GM13976 (cell line): Measurements from ENCODE around the gene ADAMTS4.

Experiments
- DNase-seq: peaks from one replicate; pipeline ENCODE4 v3.0.0; 2012; ENCODE audit warnings: low spot score
- CTCF ChIP-seq: IDR thresholded peaks from 2 replicates; pipeline ENCODE4 v1.5.1; 2012; ENCODE audit warnings: borderline replicate concordance, mild to moderate bottlenecking; ENCODE audit not compliant: insufficient read depth; ENCODE audit errors: extremely low read depth, missing control alignments, control extremely low read depth
- in situ Hi-C: fragments of 300-500 bp; cut with MboI; formaldehyde crosslinking; loops from one replicate; pipeline ENCODE4 v1.12.0; 2022; ENCODE audit warnings: low sequenced_read_pairs, mixed read lengths, inconsistent platforms; ENCODE audit not compliant: unreplicated experiment

Gene ADAMTS4

GRCh38 chr1:161171191-161171590, 27.7 kb downstream of the ADAMTS4 start:
- no peak for DNase-seq
- TF ChIP-seq CTCF: no peak
- in situ Hi-C loops: no loop called here

GRCh38 chr1:161168906-161169305, 29.9 kb downstream of the ADAMTS4 start:
- in situ Hi-C loops: no loop called here
- no peak for DNase-seq
- no peak for TF ChIP-seq CTCF

- in situ Hi-C loops: no loop called here
- no peak for DNase-seq
Observed at GRCh38 chr1:161166669-161167548, 31.9 kb downstream of the ADAMTS4 start.

GRCh38 chr1:161165742-161166668, 32.8 kb downstream of the ADAMTS4 start, which contains the start of gene PPOX:
Gene PPOX (plus strand): TSS chr1:161166426. CDS start chr1:161166848, 422 bp downstream.
- in situ Hi-C loops: no loop called here
- DNase-seq: peak; percentile 93
- peak; percentile 44 for TF ChIP-seq CTCF

More at GRCh38 chr1:161166669-161167548, 31.9 kb downstream of the ADAMTS4 start:
- no peak for TF ChIP-seq CTCF

- DNase-seq: no peak
- no peak for TF ChIP-seq CTCF
- in situ Hi-C loops: no loop called here
Observed at GRCh38 chr1:161164901-161165610, 33.8 kb downstream of the ADAMTS4 start.

GRCh38 chr1:161163793-161164192, 35.1 kb downstream of the ADAMTS4 start:
- DNase-seq: no peak
- in situ Hi-C loops: no loop called here
- no peak for TF ChIP-seq CTCF
